Psoas muscle (tissue), 8 donors: ENCODE measurements around the gene TMEM30A. TPM values are rescaled to one million over a fixed set of nuclear protein-coding genes. Genes with fewer than 3 reads are reported as not detected.
A peak's percentile ranks its signal among the peaks of the same experiment; 100 is the strongest.

Source experiments
- ATAC-seq, 4 donors: fragments of 200-7000 bp; cut with Tn5 transposase; one replicate each; pipeline ENCODE4 v1.9.1; 2020; ENCODE audit warnings: moderate library complexity in 3 of 4, mild to moderate bottlenecking in 2 of 4
- DNase-seq, 2 donors: peaks; one replicate each; pipeline ENCODE4 v3.0.0-alpha.2; 2020
- H3K27ac ChIP-seq: fragments of 200-600 bp; one replicate; pipeline ENCODE4 v1.8.0; 2022
- H3K27me3 ChIP-seq, 3 donors: fragments of 200-600 bp in 1 of 3; one replicate each; pipeline versions ENCODE4 v1.6.1 to v1.8.0; 2013 to 2022; ENCODE audit warnings: low read length in 2 of 3, mild to moderate bottlenecking in 2 of 3, moderate library complexity in 1 of 3; ENCODE audit not compliant: insufficient read depth in 3 of 3
- H3K36me3 ChIP-seq, 2 donors: fragments of 200-600 bp in 1 of 2; one replicate each; pipeline versions ENCODE4 v1.6.1 to v1.8.0; 2013 to 2022; ENCODE audit warnings: low read depth in 1 of 2, mild to moderate bottlenecking in 1 of 2, moderate library complexity in 1 of 2; ENCODE audit not compliant: insufficient read depth in 1 of 2
- H3K4me1 ChIP-seq: fragments of 200-600 bp; one replicate; pipeline ENCODE4 v1.8.0; 2022
- H3K4me3 ChIP-seq: fragments of 200-600 bp; one replicate; pipeline ENCODE4 v1.8.0; 2022; ENCODE audit warnings: mild to moderate bottlenecking
- H3K9me3 ChIP-seq: fragments of 200-600 bp; one replicate; pipeline ENCODE4 v1.8.0; 2022
- WGBS, 3 donors: extraction: QIAGEN DNeasy Blood & Tissue Kit; methylation state at CpG; one replicate each; pipeline versions ENCODE4 v1.1.6 to v1.1.7; 2013; 5-methylcytosine and 5-hydroxymethylcytosine counted together
- intact Hi-C, 2 donors: fragments of 100-400 bp; cut with DNase I; formaldehyde crosslinking; loops; one replicate each; pipeline versions ENCODE4 v1.11.0 to v1.14.2; 2022
- polyA plus RNA-seq, 3 donors: library from polyadenylated mRNA; stranded (reverse); fragments of 200-250 nt; gene quantifications; one replicate each; pipeline ENCODE4 v1.2.3, GENCODE V29; 2013
- total RNA-seq, 4 donors: library from RNA; stranded (reverse); fragmentation: NEBNext Ultra II Directional in 2 of 4; extraction: Animal tissue kit (Norgen Biotek cat#: 25700) in 2 of 4; gene quantifications; one replicate each; pipeline versions ENCODE4 v1.2.1 to v1.2.4, GENCODE V29; 2021 to 2023
- TF ChIP-seq, protein P1 (sequence below): fragments of 200-600 bp; IDR thresholded peaks from one replicate; pipeline ENCODE4 v1.8.0; 2022; ENCODE audit warnings: antibody characterized with exemption
- donor health status: healthy with polysubstance abuse.
- donor health status: DM: no; HTN: no; CAD: no; lungs with moderate emphysema.
- donor health status: Bipolar disorder and iron deficiency.
- donor health status: healthy.
- donor health status: DM: yes; HTN: yes; CAD: no.
- donor health status: DM: no; HTN: no; CAD: no.
- donor health status: DM: no; HTN: no; CAD: no.
- donor health status: DM: yes; HTN: yes; CAD: no.

Gene TMEM30A
- total and polyA plus RNA-seq, 7 donors = 18.7 to 52.6 (median 37.6) TPM

DNA sequence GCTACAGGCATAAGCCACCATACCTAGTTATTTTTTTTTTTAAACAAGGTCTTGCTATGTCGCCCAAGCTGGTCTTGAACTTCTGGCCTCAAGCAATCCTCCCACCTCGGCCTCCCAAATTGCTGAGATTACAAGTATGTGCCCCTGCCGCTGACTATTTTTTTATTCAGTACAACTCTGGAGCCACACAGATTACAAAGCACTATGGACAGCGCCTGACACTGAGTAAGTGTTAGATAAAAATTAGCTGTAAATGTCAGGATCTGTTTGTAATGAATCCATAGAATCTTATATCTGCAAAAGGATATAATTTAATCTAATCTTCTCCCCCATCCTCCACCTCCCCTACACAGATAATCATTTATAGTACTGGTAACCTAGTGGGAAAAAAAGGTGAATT lies 63.5 kb downstream of the TMEM30A start:
- ATAC-seq (no peak), DNase-seq (no peak)
- 88 to 93% (median 92%) methylated on average over 4 of the region's 4 CpGs for whole genome bisulfite sequencing, 3 donors
- TF ChIP-seq, protein P1, sequence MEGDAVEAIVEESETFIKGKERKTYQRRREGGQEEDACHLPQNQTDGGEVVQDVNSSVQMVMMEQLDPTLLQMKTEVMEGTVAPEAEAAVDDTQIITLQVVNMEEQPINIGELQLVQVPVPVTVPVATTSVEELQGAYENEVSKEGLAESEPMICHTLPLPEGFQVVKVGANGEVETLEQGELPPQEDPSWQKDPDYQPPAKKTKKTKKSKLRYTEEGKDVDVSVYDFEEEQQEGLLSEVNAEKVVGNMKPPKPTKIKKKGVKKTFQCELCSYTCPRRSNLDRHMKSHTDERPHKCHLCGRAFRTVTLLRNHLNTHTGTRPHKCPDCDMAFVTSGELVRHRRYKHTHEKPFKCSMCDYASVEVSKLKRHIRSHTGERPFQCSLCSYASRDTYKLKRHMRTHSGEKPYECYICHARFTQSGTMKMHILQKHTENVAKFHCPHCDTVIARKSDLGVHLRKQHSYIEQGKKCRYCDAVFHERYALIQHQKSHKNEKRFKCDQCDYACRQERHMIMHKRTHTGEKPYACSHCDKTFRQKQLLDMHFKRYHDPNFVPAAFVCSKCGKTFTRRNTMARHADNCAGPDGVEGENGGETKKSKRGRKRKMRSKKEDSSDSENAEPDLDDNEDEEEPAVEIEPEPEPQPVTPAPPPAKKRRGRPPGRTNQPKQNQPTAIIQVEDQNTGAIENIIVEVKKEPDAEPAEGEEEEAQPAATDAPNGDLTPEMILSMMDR = no peak
- Histone ChIP-seq H3K27ac (no peak overlapping the region), H3K36me3 (no peaks in the 10 kb centered on the region), H3K4me1 (no peaks in the 10 kb centered on the region), H3K9me3 (no peaks in the 10 kb centered on the region), H3K4me3 (no peak overlapping the region), H3K27me3 (peaks cover 0 to 4% (median 0%) of the 10 kb centered on the region in 3 donors)
- intact Hi-C loops = no loop called here

DNA sequence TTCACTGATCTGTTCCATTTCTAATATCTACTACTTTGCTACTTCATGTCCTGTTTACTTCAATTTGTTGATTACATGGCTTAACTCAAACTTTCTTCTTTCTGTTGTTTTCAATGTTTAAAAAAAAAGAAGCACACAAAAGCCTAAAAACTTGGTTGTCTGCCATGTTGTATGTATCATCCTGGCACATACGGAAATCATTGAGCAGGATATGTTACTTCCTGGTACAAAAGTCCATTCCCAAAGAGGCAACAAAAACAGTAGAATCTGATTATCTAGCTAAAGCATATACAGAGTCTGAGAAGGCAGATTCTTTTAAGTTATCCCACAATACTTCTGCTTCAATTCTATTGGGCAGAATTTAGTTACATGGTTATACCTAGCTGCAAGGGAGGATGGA lies 64.2 kb downstream of the TMEM30A start:
- ATAC-seq (no peak), DNase-seq (no peak)
- TF ChIP-seq, protein P1 = no peak
- WGBS, 3 donors = 56 to 74% (median 58%) methylated on average over 1 of the region's 1 CpG
- peaks cover 0 to 4% (median 0%) of the 10 kb centered on the region in 3 donors for H3K27me3 ChIP-seq
- H3K4me3 ChIP-seq = no peak overlapping the region
- H3K9me3 ChIP-seq = no peaks in the 10 kb centered on the region
- H3K36me3 ChIP-seq = no peaks in the 10 kb centered on the region
- H3K27ac ChIP-seq = no peak overlapping the region
- intact Hi-C loops = no loop called here
- H3K4me1 ChIP-seq = no peaks in the 10 kb centered on the region

DNA sequence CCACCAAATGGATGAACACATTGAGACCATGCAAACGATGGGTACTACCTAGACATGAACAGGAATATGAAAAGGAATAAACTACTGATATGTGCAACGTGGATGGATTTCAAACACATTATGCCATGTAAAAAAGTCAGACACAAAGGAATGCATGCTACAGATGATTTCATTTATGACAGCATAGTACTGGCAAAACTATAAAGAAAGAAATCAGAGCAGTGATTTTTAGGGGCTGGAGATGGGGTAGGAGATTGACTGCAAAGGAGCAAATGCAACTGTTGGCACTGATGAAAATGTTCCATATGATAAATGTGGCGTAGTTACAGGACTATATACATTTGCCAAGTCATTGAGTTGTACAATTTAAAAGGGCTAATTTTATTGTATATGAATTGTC lies 65.3 kb downstream of the TMEM30A start:
- TF ChIP-seq, protein P1 = no peak
- H3K4me1 ChIP-seq = no peaks in the 10 kb centered on the region
- ATAC-seq (no peak), DNase-seq (no peak)
- H3K27ac ChIP-seq = no peak overlapping the region
- H3K36me3 ChIP-seq = no peaks in the 10 kb centered on the region
- intact Hi-C loops = loop anchor here in 1 of 2 donors (10.0 kb wide), 2 partner anchors 1364 to 1544 kb away; no protein-coding TSS in a partner anchor
- 65 to 80% (median 70%) methylated on average over 3 of the region's 3 CpGs for WGBS, 3 donors
- H3K4me3 ChIP-seq = no peak overlapping the region
- peaks cover 0 to 4% (median 0%) of the 10 kb centered on the region in 3 donors for H3K27me3 ChIP-seq
- no peaks in the 10 kb centered on the region for H3K9me3 ChIP-seq

DNA sequence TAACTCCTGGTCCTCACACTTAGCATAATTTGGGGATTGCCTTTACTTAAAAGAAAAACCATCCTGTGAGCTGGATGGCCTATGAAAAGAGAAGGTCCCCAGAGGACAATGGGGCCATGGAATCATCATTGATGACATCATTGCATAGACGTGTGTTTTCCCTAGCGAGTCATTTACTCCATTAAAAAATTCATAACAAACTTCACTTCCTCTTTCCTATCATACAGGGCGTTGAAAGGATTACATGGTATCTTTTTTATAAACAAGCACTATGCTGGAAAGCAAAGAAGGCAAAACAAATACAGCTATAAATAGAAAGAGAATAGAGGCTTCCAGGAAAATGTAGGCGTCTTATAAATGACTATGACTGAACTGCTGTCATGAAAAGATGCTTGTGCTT lies 67.4 kb downstream of the TMEM30A start:
- intact Hi-C loops = loop anchor here in 1 of 2 donors (10.0 kb wide), 2 partner anchors 1362 to 1542 kb away; no protein-coding TSS in a partner anchor
- WGBS, 3 donors = 4 to 5% (median 4%) methylated on average over 4 of the region's 4 CpGs
- no peak overlapping the region for H3K27ac ChIP-seq
- H3K4me3 ChIP-seq = no peak overlapping the region
- ATAC-seq = peak in 2 of 4 donors; percentile 29 to 39
- no peaks in the 10 kb centered on the region for H3K36me3 ChIP-seq
- DNase-seq = no peak
- TF ChIP-seq, protein P1 = no peak
- no peaks in the 10 kb centered on the region for H3K4me1 ChIP-seq
- H3K9me3 ChIP-seq = no peaks in the 10 kb centered on the region
- peaks cover 0 to 4% (median 0%) of the 10 kb centered on the region in 3 donors for H3K27me3 ChIP-seq

DNA sequence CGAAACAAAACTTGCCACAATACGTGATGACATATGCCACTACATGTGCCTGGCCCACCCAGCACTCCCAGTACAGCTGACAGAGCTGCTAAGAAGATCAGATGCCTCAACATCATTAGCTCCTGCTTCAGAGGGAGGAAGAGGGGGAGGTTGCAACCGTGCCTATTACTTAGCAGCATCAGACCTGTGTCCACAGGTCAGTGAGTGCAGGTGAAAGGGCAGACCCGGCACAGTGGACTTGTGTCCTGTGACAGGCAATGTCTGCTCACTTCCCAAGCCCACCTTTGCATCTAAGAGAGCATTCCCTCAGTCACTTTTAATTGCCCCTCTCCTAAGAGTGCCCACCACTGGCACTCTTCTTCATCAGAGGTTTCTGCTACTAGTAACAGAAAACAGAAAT lies 69.3 kb downstream of the TMEM30A start:
- 74 to 87% (median 75%) methylated on average over 4 of the region's 4 CpGs for WGBS, 3 donors
- no peak overlapping the region for H3K4me3 ChIP-seq
- H3K36me3 ChIP-seq = no peaks in the 10 kb centered on the region
- H3K4me1 ChIP-seq = no peaks in the 10 kb centered on the region
- ATAC-seq (no peak), DNase-seq (no peak)
- no peak overlapping the region for H3K27ac ChIP-seq
- H3K9me3 ChIP-seq = no peaks in the 10 kb centered on the region
- intact Hi-C loops = loop anchor here in 1 of 2 donors (10.0 kb wide), 2 partner anchors 1360 to 1540 kb away; no protein-coding TSS in a partner anchor
- TF ChIP-seq, protein P1 = no peak
- H3K27me3 ChIP-seq = peaks cover 0 to 4% (median 0%) of the 10 kb centered on the region in 3 donors
